Nephron progenitor cell (in vitro differentiated cells): ENCODE results near the gene RNF213.

Experiments used
- DNase-seq: peaks from one replicate; pipeline ENCODE4 v3.0.0; 2021
- H3K27ac Mint-ChIP-seq: 2 replicates; pipeline ENCODE4 v1.8.0; 2021; ENCODE audit warnings: mild to moderate bottlenecking, moderate library complexity, mixed read lengths
- H3K27me3 Mint-ChIP-seq: 2 replicates; pipeline ENCODE4 v1.8.0; 2021; ENCODE audit warnings: mild to moderate bottlenecking, low read depth, mixed read lengths; ENCODE audit not compliant: poor library complexity
- H3K36me3 Mint-ChIP-seq: 2 replicates; pipeline ENCODE4 v1.8.0; 2021; ENCODE audit warnings: low read depth, mixed read lengths
- H3K4me1 Mint-ChIP-seq: 2 replicates; pipeline ENCODE4 v1.8.0; 2021; ENCODE audit warnings: mixed read lengths
- H3K4me3 Mint-ChIP-seq: 2 replicates; pipeline ENCODE4 v1.8.0; 2021; ENCODE audit warnings: mild to moderate bottlenecking, moderate library complexity, mixed read lengths
- H3K9me3 Mint-ChIP-seq: 2 replicates; pipeline ENCODE4 v1.8.0; 2021; ENCODE audit warnings: mild to moderate bottlenecking, moderate library complexity, mixed read lengths
- TF ChIP-seq, protein P1 (sequence below): fragments of 200-600 bp; sonication (generic); IDR thresholded peaks from 2 replicates; pipeline ENCODE4 v1.5.0; 2021; ENCODE audit warnings: antibody characterized with exemption

The RNF213 gene

GRCh38 chr17:80281516-80281915 lies 20.9 kb downstream of the RNF213 start:
- H3K36me3 Mint-ChIP-seq: peaks cover under 1% of the 10 kb centered on the region
- TF ChIP-seq, protein P1, sequence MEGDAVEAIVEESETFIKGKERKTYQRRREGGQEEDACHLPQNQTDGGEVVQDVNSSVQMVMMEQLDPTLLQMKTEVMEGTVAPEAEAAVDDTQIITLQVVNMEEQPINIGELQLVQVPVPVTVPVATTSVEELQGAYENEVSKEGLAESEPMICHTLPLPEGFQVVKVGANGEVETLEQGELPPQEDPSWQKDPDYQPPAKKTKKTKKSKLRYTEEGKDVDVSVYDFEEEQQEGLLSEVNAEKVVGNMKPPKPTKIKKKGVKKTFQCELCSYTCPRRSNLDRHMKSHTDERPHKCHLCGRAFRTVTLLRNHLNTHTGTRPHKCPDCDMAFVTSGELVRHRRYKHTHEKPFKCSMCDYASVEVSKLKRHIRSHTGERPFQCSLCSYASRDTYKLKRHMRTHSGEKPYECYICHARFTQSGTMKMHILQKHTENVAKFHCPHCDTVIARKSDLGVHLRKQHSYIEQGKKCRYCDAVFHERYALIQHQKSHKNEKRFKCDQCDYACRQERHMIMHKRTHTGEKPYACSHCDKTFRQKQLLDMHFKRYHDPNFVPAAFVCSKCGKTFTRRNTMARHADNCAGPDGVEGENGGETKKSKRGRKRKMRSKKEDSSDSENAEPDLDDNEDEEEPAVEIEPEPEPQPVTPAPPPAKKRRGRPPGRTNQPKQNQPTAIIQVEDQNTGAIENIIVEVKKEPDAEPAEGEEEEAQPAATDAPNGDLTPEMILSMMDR: no peak

GRCh38 chr17:80283116-80283852 lies 22.6 kb downstream of the RNF213 start:
- TF ChIP-seq, protein P1: no peak
- DNase-seq: no peak
- Mint-ChIP-seq H3K27me3 (peaks cover 2% of the 10 kb centered on the region), H3K4me1 (peaks cover 25% of the 10 kb centered on the region), H3K4me3 (no peak overlapping the region), H3K9me3 (no peaks in the 10 kb centered on the region), H3K27ac (no peak overlapping the region), H3K36me3 (no peaks in the 10 kb centered on the region)

More at GRCh38 chr17:80281516-80281915, 20.9 kb downstream of the RNF213 start:
- Mint-ChIP-seq H3K9me3 (no peaks in the 10 kb centered on the region), H3K4me3 (no peak overlapping the region), H3K27ac (no peak overlapping the region), H3K4me1 (peaks cover 16% of the 10 kb centered on the region), H3K27me3 (peaks cover 3% of the 10 kb centered on the region)
- no peak for DNase-seq

GRCh38 chr17:80284631-80285030 lies 24.0 kb downstream of the RNF213 start:
- peaks cover 2% of the 10 kb centered on the region for H3K27me3 Mint-ChIP-seq
- DNase-seq: no peak
- H3K4me1 Mint-ChIP-seq: peaks cover 27% of the 10 kb centered on the region
- H3K9me3 Mint-ChIP-seq: no peaks in the 10 kb centered on the region
- no peak overlapping the region for H3K27ac Mint-ChIP-seq
- TF ChIP-seq, protein P1: no peak
- H3K36me3 Mint-ChIP-seq: peaks cover 4% of the 10 kb centered on the region
- no peak overlapping the region for H3K4me3 Mint-ChIP-seq

DNA sequence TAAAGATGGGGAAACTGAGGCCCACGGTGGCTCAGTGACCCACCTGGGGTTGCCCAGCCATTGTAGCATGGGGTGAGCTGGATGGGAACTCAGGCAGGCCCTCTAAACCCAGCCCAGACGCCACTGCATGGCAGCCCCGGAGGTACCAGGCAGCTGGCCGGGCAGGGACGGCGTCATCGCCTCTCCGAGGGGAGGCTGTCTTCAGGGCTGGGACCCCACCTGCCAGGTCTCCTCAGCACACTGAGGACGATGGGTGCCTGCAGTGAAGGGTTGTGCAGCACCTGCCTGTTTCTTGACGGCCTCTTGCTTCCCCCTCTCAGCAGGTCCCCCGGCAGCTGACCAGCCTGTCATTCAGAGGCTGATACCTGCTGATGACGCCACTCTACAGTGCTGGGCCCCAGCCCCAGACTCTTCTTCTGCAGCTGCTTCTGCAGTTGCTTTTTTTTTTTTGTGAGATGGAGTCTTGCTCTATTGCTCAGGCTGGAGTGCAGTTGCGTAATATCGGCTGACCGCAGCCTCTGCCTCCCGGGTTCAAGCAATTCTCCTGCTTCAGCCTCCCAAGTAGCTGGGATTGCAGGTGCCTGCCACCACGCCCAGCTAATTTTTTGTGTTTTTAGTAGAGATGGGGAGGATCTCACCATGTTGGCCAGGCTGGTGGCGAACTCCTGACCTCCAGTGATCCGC lies 24.7 kb downstream of the RNF213 start:
- Mint-ChIP-seq H3K36me3 (peaks cover 10% of the 10 kb centered on the region), H3K9me3 (no peaks in the 10 kb centered on the region), H3K4me1 (peaks cover 32% of the 10 kb centered on the region), H3K27ac (no peak overlapping the region), H3K27me3 (peaks cover 6% of the 10 kb centered on the region), H3K4me3 (no peak overlapping the region)
- no peak for DNase-seq
- TF ChIP-seq, protein P1: no peak

GRCh38 chr17:80286638-80286960 lies 25.9 kb downstream of the RNF213 start:
- TF ChIP-seq, protein P1: no peak
- Mint-ChIP-seq H3K4me1 (peaks cover 40% of the 10 kb centered on the region), H3K36me3 (peaks cover 18% of the 10 kb centered on the region), H3K27me3 (peaks cover 6% of the 10 kb centered on the region), H3K27ac (no peak overlapping the region), H3K9me3 (no peaks in the 10 kb centered on the region), H3K4me3 (no peak overlapping the region)
- DNase-seq: no peak
